GM12873 (cell line): ENCODE results near the gene PTGIS.

Experiments
- TF ChIP-seq, protein P1 (sequence below): IDR thresholded peaks from 2 replicates; pipeline ENCODE4 v1.5.1; 2012; ENCODE audit warnings: low read depth, mild to moderate bottlenecking, moderate library complexity, low read length, control low read depth; ENCODE audit not compliant: insufficient read depth; ENCODE audit errors: missing control alignments

Gene PTGIS

DNA sequence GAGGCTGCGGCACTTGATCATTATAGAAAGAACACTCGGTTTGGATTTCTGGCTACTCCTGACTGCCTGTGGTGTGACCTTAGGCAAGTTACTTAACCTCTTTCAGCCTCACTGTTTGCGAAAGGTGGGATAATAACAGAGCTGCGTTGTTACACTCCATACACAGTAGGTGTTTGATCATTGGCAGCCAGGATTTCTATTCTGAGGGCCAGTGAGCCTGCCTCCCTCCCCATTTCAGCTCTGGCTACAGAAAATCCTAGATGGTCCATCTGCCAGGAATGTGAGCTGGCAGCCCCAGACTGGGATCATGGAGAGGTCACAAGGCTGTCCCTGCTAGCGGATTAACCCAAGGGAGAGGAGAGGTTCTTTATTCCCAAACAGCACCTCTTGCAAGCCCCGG lies 88.2 kb downstream of the PTGIS start:
- TF ChIP-seq, protein P1, sequence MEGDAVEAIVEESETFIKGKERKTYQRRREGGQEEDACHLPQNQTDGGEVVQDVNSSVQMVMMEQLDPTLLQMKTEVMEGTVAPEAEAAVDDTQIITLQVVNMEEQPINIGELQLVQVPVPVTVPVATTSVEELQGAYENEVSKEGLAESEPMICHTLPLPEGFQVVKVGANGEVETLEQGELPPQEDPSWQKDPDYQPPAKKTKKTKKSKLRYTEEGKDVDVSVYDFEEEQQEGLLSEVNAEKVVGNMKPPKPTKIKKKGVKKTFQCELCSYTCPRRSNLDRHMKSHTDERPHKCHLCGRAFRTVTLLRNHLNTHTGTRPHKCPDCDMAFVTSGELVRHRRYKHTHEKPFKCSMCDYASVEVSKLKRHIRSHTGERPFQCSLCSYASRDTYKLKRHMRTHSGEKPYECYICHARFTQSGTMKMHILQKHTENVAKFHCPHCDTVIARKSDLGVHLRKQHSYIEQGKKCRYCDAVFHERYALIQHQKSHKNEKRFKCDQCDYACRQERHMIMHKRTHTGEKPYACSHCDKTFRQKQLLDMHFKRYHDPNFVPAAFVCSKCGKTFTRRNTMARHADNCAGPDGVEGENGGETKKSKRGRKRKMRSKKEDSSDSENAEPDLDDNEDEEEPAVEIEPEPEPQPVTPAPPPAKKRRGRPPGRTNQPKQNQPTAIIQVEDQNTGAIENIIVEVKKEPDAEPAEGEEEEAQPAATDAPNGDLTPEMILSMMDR: no peak

DNA sequence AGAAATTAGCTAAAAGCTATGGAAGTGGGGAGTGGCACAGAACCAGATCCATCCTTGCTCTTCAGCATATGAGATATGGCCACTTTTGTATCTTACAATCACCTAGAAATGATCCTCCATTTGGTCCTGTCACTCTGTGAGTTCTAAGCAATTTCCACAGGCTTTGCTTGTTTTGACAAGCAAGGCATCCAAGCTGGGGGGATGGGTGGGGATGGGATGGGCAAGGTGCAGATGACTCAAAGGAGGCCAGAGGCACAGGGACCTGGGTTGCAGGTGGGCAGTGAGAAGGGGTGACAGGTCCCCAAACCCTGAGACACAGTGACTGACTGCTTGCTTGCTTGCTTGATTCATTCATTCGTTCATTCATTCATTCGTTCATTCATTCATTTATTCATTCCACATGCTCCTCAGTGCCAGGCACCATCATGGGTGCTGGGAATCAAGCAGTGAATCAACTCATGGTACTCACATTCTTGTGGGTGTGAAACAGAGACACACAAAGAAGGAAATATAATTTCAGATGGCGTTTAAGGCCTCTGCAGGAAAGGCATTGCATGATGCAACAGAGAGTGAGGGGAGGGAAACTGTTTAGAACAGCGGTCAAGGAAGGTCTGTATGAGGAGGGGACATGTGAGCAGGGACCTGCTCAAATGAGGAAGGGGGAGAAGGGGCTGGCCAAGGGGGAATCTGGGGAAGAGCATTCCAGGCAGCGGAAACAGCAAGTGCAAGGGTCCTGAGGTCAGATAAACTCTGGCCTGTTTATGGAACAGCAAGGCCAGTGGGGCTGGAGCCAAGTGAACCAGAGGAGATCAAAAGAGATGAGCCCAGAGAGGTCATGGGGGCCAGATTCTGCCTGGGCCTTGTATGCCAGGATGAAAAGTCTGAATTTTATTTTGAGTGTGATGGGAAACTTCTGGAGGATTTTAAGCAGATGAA lies 88.9 kb downstream of the PTGIS start:
- TF ChIP-seq, protein P1: no peak

- TF ChIP-seq, protein P1: no peak
These were observed 89.7 kb downstream of the PTGIS start for GRCh38 chr20:49478266-49478665.

GRCh38 chr20:49477200-49477599 lies 90.7 kb downstream of the PTGIS start:
- TF ChIP-seq, protein P1: no peak

DNA sequence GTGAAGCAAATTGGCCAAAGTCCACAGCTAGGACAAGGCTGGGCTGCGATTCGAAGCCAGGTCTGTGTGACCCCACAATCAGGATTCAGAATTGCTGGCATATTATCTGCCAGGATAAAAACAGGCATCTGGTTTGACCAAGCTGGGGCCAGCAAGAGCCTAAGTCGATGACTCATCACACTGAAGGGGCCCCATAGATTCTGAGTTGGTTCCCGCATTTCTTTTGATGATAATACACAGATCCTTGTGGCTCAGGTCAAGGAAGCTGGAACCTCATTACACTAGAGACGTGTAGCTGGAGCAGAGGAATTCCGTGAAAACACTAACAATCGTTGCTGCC lies 92.0 kb downstream of the PTGIS start:
- TF ChIP-seq, protein P1: no peak

DNA sequence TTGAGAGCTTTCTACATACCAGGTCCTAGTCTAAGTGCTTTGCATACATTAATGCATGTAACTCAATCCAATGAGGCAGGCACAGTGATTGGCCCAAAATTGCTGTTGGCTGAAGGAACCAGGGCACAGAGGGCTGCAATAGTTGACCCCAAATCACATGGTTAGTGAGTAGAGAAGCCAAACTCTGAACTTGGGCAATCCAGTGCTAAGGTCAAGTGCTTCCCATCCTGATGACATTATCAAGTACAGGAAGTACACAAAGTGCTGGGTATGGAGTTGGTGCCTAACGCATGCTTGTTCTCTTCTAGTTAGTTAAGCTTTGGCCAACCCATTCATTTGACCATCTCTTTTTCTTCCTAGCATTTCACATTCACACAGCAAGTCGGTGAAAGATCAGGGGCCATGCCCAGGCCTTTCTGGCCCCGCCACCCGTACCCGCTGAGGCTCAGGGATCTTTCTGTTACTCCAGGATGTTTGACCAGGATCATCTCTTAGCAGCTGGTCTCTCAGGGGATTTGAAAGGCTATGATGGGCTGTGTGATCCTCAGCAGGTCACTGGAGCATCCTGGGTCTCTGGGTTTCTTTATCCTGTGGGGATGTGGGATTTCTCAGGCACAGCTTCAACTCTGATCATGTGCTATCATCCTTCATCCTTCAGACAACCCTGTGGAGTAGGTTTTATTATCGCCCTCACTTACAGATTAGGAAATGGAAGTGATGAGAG lies 92.5 kb downstream of the PTGIS start:
- TF ChIP-seq, protein P1: no peak

DNA sequence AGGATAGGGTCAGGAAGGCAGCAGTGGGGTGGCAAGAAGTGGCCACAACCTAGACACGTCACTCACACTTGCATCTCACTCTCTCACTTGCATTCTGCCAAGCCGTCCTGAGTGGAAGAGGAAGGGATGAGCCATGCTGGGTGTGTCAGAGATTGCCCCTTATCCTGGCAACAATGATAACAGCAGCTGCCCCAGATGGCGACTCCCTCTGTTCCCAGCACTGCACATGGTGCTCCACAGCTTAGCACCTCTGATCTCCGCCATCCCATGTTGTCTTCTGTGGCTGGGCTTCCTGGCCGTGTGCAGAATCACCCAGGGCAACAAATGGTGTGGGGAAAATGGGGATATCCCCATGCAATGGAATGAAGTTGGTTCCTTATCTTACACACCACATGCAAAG lies 96.5 kb downstream of the PTGIS start:
- TF ChIP-seq, protein P1: no peak
